Mucosa of stomach (tissue), 1 donor: ENCODE measurements around the gene OPCML.

ENCODE experiments used
- H3K27me3 ChIP-seq: one replicate; pipeline ENCODE4 v1.7.0; 2013; ENCODE audit warnings: mild to moderate bottlenecking, low read length; ENCODE audit not compliant: control insufficient read depth, insufficient read depth
- H3K36me3 ChIP-seq: one replicate; pipeline ENCODE4 v1.7.0; 2013; ENCODE audit warnings: low read length; ENCODE audit not compliant: control insufficient read depth, insufficient read depth
- H3K4me1 ChIP-seq: one replicate; pipeline ENCODE4 v1.7.0; 2013; ENCODE audit warnings: mild to moderate bottlenecking, low read length; ENCODE audit not compliant: control insufficient read depth, insufficient read depth
- H3K4me3 ChIP-seq: one replicate; pipeline ENCODE4 v1.7.0; 2013; ENCODE audit warnings: low read length
- H3K9ac ChIP-seq: one replicate; pipeline ENCODE4 v1.7.0; 2013; ENCODE audit warnings: mild to moderate bottlenecking, low read length, moderate library complexity
- H3K9me3 ChIP-seq: one replicate; pipeline ENCODE4 v1.7.0; 2013; ENCODE audit warnings: mild to moderate bottlenecking, low read length, moderate library complexity; ENCODE audit not compliant: control insufficient read depth
- donor health status: Pancreatic carcinoma.

OPCML gene

GRCh38 chr11:132838627-132839026 is 693.7 kb downstream of the OPCML start:
- Histone ChIP-seq H3K27me3 (no peaks in the 10 kb centered on the region), H3K9me3 (no peaks in the 10 kb centered on the region), H3K36me3 (no peaks in the 10 kb centered on the region), H3K9ac (no peak overlapping the region), H3K4me3 (no peak overlapping the region), H3K4me1 (no peaks in the 10 kb centered on the region)

- Histone ChIP-seq H3K4me3 (no peak overlapping the region), H3K36me3 (no peaks in the 10 kb centered on the region), H3K27me3 (no peaks in the 10 kb centered on the region)
Observed at GRCh38 chr11:132831272-132831671, 701.0 kb downstream of the OPCML start.

GRCh38 chr11:132824642-132825041 is 707.7 kb downstream of the OPCML start:
- H3K4me1 ChIP-seq, result no peaks in the 10 kb centered on the region
- no peaks in the 10 kb centered on the region for H3K36me3 ChIP-seq
- no peaks in the 10 kb centered on the region for H3K27me3 ChIP-seq
- no peaks in the 10 kb centered on the region for H3K9me3 ChIP-seq
- H3K9ac ChIP-seq, result no peak overlapping the region
- no peak overlapping the region for H3K4me3 ChIP-seq

More at GRCh38 chr11:132831272-132831671, 701.0 kb downstream of the OPCML start:
- H3K9me3 ChIP-seq, result no peaks in the 10 kb centered on the region
- H3K4me1 ChIP-seq, result no peaks in the 10 kb centered on the region
- H3K9ac ChIP-seq, result no peak overlapping the region

- H3K9ac ChIP-seq, result no peak overlapping the region
- H3K9me3 ChIP-seq, result no peaks in the 10 kb centered on the region
- no peak overlapping the region for H3K4me3 ChIP-seq
- no peaks in the 10 kb centered on the region for H3K36me3 ChIP-seq
- no peaks in the 10 kb centered on the region for H3K4me1 ChIP-seq
- H3K27me3 ChIP-seq, result no peaks in the 10 kb centered on the region
Observed at GRCh38 chr11:132822276-132822675, 710.0 kb downstream of the OPCML start.

GRCh38 chr11:132821499-132821898 is 710.8 kb downstream of the OPCML start:
- H3K4me1 ChIP-seq, result no peaks in the 10 kb centered on the region
- no peak overlapping the region for H3K9ac ChIP-seq
- H3K27me3 ChIP-seq, result no peaks in the 10 kb centered on the region
- no peaks in the 10 kb centered on the region for H3K9me3 ChIP-seq
- no peak overlapping the region for H3K4me3 ChIP-seq
- H3K36me3 ChIP-seq, result no peaks in the 10 kb centered on the region

- no peak overlapping the region for H3K9ac ChIP-seq
- no peaks in the 10 kb centered on the region for H3K9me3 ChIP-seq
- H3K36me3 ChIP-seq, result no peaks in the 10 kb centered on the region
- H3K4me1 ChIP-seq, result no peaks in the 10 kb centered on the region
- no peak overlapping the region for H3K4me3 ChIP-seq
- no peaks in the 10 kb centered on the region for H3K27me3 ChIP-seq
Observed at GRCh38 chr11:132821014-132821413, 711.3 kb downstream of the OPCML start.

GRCh38 chr11:132818951-132819350 is 713.4 kb downstream of the OPCML start:
- Histone ChIP-seq H3K9ac (no peak overlapping the region), H3K27me3 (no peaks in the 10 kb centered on the region), H3K4me3 (no peak overlapping the region), H3K9me3 (no peaks in the 10 kb centered on the region), H3K4me1 (no peaks in the 10 kb centered on the region), H3K36me3 (no peaks in the 10 kb centered on the region)

GRCh38 chr11:132817387-132817786 is 714.9 kb downstream of the OPCML start:
- no peak overlapping the region for H3K4me3 ChIP-seq
- no peaks in the 10 kb centered on the region for H3K4me1 ChIP-seq
- H3K36me3 ChIP-seq, result no peaks in the 10 kb centered on the region
- no peak overlapping the region for H3K9ac ChIP-seq
- no peaks in the 10 kb centered on the region for H3K27me3 ChIP-seq
- H3K9me3 ChIP-seq, result no peaks in the 10 kb centered on the region

GRCh38 chr11:132814410-132814809 is 717.9 kb downstream of the OPCML start:
- no peaks in the 10 kb centered on the region for H3K36me3 ChIP-seq
- H3K9me3 ChIP-seq, result no peaks in the 10 kb centered on the region
- no peaks in the 10 kb centered on the region for H3K27me3 ChIP-seq
- H3K4me3 ChIP-seq, result no peak overlapping the region
- no peak overlapping the region for H3K9ac ChIP-seq
- no peaks in the 10 kb centered on the region for H3K4me1 ChIP-seq

GRCh38 chr11:132811649-132812048 is 720.7 kb downstream of the OPCML start:
- H3K4me1 ChIP-seq, result no peaks in the 10 kb centered on the region
- no peak overlapping the region for H3K9ac ChIP-seq
- H3K9me3 ChIP-seq, result no peaks in the 10 kb centered on the region
- no peaks in the 10 kb centered on the region for H3K36me3 ChIP-seq
- H3K27me3 ChIP-seq, result no peaks in the 10 kb centered on the region
- H3K4me3 ChIP-seq, result no peak overlapping the region

GRCh38 chr11:132809070-132809469 is 723.2 kb downstream of the OPCML start:
- H3K27me3 ChIP-seq, result no peaks in the 10 kb centered on the region
- H3K4me3 ChIP-seq, result no peak overlapping the region
- no peaks in the 10 kb centered on the region for H3K4me1 ChIP-seq
- H3K9me3 ChIP-seq, result no peaks in the 10 kb centered on the region
- no peaks in the 10 kb centered on the region for H3K36me3 ChIP-seq
- H3K9ac ChIP-seq, result no peak overlapping the region

- H3K9me3 ChIP-seq, result no peaks in the 10 kb centered on the region
- no peak overlapping the region for H3K4me3 ChIP-seq
- no peaks in the 10 kb centered on the region for H3K27me3 ChIP-seq
- no peaks in the 10 kb centered on the region for H3K36me3 ChIP-seq
- no peaks in the 10 kb centered on the region for H3K4me1 ChIP-seq
- H3K9ac ChIP-seq, result no peak overlapping the region
Observed at GRCh38 chr11:132804258-132804657, 728.0 kb downstream of the OPCML start.

GRCh38 chr11:132803436-132803835 is 728.9 kb downstream of the OPCML start:
- Histone ChIP-seq H3K27me3 (no peaks in the 10 kb centered on the region), H3K4me3 (no peak overlapping the region), H3K36me3 (no peaks in the 10 kb centered on the region), H3K4me1 (no peaks in the 10 kb centered on the region), H3K9ac (no peak overlapping the region), H3K9me3 (no peaks in the 10 kb centered on the region)
